NK-92 (cell line): Measurements from ENCODE around the gene GPR84.
"Not testable (repeated sequence)": the region's sequence is repeated elsewhere in the genome, so short reads cannot be mapped to it uniquely, and the experiment has no call there.

Source experiments
- DNase-seq: peaks from one replicate; lab custom pipeline; 2025; ENCODE audit not compliant: unreplicated experiment; lab: John Stamatoyannopoulos, UW

GPR84 gene

DNA sequence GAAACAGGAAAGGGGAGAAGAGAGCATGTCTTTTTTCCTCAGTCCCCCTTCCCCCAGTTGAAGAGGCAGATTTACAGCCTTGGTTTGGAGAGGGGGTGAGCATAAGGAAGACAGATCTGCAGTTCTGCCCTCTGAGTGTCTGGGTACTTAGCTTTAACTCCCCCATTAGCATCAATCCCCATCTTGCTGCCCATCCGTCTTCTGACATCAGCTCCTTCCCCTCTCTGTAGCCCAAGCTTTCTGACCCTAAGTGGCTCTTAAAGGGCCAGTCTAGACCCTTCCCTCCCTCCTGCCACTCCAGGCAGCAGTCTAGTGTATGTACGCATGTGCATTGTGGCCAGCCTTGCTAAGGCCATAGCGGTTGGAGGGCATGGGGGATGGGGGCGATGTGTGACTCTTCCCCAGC lies 7.3 kb downstream of the GPR84 start:
- no peak for DNase-seq

DNA sequence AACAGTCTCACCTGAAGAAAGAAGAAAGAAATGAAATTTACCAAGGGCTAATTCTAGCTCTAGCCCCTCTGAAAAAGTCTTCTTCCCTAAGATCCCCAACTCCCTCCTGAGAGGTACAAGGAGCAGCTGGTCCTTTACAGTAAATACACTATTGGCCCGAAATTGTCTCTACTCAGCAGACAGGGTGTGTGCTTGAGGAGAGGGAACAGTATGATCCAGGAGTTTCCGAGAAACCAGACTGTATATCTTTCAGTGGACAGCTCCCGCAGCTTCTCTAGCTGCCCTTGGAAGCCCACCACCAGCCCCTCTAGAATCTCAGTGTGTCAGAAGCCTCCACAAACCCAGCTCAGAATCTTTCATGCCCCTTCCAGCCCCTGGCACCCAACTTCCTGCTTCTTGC lies 8.1 kb downstream of the GPR84 start:
- no peak for DNase-seq

DNA sequence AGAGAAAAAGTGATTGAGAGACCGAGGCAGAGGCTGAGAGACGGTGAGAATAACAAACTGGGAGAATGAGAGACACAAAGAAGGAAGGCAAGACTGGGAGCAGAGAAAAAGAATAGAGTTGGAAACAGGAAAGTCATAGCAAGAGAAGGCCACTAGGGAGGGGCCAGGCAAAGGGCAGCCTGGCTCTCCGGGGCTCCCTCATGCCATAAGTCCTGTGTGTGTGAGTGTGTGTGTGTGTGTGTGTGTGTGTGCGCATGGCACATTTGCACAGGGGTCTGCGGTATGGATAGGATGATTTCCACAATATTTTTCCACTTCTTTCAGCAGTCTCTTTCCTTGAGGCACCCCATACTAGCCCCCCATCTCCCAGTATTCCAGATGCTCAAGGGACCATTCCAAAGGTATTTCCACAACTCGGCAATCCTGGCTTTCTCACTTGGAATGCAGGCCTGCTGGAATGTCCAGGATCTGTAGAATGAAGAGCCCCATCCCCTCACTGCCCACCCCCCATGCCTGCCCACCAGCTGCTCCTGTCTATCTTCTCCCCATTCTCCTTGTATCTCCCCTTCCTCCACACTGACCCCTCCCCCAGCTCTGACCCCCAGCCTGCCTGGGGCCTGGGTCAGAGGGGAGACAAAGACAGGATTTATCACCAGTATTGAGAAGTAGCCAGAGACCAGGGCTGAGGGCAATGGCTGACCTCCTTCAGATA lies 9.0 kb downstream of the GPR84 start:
- DNase-seq, result no peak

DNA sequence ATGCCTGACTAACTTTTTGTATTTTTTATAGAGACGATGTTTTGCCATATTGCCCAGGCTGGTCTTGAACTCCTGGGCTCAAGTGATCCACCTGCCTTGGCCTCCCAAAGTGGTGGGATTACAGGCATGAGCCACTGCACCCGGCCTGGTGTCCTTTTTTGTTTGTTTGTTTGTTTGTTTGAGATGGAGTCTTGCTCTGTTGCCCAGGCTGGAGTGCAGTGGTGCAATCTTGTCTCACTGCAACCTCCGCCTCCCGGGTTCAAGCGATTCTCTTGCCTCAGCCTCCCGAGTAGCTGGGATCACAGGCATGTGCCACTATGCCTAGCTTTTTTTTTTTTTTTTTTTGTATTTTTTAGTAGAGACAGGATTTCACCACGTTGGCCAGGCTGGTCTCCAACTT lies 10.0 kb downstream of the GPR84 start:
- DNase-seq, result not testable (repeated sequence)

DNA sequence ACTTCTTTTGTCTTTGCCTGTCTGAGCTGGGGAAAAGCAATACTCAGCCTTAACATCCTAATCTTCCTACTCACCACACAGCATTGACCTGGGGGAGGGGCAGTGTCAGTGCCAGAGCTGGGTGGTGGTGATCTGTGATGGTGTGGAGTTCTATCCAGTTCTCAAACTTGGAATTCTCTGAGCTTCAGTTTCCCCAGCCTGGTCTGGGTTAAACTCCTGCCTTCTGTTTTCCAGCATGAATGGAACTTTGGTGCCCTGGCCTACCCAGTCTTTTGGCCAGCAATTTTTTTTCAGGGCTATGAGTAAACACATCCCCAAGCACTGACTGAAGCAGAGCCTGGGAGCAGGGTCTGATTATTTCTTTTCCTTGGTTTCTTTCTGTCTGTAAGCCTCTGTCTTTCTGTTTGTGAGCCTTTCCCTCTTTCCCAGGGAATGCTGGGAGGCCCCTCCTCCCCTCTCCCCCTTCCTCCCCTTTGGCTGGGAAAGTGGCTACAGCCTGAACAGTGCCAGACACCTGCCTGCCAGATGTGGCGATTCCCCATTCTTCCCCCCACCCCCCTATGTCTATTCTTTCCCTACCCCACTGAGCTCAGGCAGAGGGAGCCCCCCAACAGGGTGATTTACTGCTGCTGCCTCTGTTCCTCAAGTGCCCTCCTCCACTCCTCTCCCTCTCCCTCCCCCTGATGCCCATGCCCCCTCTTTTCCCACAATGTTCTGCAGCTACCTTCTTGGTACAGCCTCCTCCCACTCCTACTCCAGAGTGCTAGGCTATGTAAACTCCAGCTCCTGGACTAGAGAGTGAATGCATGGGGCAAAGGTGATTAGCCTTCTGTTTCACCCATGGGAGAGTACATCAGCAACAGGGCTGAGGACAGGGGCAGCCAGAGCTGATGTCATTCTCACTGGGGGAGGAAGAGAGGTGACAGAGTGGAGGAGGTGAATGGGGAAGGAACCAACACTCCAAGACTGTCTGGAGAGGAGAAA lies 11.1 kb downstream of the GPR84 start:
- DNase-seq, result no peak

DNA sequence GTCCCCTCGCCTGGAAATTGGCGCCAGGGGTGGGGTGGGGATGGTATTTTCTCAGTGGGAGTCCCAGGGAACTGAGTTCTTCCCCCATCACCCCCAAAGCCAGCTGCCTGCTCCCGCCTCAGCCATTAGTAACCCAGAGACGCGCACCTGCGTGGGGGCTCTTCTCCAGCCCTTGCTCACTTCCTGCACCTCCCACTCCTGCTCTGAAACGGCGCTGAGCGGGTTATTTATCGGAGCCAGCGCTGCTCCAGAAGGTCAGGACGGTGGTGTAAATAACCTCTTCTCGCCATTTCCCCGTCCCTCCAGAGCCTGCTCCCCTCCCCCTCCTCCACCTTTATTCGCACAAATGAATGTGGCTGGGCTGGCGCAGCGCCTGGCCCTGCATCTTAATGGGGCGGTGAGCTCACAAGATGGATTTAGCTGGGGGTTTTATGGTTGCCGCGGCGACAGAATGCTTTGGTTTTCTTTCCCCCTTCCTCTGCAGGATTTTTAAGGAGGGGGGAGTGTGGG lies 12.2 kb downstream of the GPR84 start:
- no peak for DNase-seq

DNA sequence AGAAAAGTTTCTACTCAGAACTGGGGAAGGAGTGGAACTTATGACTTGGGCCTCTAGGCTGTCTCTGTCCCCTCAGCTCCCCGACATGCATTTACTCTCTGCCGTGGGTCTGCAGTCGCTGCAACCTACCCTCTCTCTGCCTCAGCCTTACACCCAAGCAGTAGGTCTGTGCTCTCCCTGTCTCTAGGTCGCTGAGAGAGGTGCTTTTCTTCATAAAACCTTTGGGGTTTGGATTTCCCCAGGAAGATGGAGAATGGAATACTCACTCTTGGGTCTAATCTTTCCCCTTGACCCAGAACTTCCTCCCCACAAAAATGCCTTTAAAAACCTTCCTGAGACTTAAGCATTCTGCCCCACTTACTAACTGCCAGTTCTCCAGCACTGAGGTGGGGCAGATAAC lies 12.9 kb downstream of the GPR84 start:
- no peak for DNase-seq

DNA sequence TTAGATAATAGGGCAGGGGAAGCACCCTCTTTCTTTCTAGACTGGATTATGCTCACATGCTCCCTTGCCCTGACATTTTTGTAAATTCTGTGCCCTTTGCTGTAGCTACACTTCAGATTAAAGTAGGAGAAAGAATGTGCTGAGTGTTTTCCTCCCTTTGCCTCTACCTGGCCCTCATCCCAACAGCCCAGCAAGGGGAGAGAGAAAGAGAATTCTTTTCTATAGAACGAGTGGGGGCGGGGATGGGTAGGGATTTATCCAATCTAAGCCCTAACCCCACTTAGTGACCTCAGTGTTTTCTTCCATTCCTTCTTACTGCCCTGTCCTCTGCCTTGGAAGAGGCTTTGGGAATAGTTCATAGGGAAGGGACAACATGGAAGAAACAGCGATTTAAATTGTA lies 13.5 kb downstream of the GPR84 start:
- no peak for DNase-seq

DNA sequence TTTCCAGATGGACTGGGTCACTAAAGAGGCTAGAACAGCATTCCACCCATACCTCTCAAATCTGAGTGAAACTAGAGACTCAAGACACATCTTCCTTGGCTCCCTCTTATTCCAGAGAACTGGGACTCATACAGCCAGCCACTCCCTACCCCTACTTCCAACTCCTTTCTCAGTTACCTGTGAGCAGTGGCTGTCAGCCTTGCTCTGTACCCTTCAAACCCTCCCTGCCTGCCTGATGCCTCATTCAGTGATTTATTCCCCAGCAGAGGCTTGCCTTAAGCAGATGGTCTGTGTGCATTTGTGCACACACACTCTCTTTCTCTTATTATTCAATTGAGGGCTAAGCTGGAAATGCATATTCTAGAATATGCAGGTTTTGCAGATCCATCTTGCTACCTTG lies 14.6 kb downstream of the GPR84 start:
- DNase-seq, result no peak

DNA sequence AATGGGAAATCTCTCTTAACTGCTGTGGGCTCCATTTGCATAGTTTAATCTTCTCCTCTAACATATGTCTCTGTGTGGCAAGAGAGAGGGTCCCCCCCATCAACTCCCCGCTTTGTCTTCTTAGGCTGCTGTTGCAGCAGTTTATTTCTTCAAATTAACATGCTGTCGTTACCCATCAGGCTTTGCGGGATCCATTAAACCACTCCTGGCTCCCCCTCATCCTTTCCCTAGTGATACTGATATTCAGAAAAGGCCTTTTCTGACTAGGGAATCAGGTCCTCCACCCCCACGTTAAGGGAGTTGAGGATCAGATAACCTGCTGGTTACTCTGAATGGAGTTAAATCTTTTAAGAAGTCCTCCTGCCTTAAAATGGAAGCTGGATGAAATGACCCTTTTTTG lies 15.2 kb downstream of the GPR84 start:
- DNase-seq, result no peak

DNA sequence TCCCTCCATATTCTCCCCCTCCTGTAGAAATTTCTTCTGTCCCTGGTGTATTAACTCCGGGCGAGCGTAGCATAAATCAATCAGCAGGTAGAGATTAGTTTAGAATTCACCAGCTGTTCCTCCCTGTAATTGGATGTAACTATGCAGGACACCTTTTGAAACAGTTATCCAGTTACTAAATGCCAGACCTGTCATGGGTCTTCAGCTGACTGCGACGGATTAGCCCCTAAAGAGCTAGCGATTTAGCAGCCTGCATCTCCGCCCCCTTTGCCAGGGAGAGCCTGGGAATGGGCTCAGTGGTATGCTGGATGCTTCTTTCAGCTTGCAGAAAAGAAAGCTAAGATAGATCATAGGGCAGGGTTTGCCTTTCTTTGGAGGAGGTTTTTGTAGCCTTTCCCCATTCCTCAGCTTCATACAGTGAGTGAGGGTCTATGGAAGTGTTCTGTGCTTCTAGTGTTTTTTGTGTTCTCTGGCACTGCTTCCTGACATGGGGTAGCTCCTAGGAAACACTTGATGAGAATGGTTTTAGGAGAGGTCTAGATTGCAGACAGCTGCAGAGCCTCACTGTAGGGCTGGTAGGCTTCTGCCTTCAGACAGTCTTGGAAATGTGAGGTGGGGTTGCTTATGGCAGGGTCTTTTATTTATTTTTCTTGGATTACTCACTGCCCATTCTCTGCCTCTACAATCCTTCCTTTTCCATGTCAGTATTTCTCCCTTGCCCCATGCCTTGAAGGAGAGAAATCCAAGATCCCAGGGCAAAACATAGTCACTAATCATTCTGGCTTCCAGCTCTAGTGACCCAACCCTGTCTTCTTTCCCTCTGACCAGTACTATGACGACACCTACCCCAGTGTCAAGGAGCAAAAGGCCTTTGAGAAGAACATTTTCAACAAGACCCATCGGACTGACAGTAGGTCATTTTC lies 22.6 kb downstream of the GPR84 start:
- no peak for DNase-seq

DNA sequence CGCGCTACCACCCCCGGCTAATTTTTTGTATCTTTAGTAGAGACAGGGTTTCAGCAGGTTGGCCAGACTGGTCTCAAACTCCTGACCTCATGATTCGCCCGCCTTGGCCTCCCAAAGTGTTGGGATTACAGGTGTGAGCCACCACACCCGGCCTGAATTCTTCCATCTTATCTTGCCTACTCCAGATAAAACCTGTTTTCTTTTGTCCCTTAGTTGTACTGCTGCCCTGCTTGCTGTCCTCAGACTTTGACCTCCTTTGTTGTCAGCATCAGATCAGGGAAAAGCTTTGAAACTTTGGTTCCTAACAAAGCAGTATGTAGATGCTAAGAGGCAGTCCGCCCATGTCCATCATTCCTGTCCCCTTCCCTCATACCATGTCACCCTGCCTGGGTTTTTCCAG lies 23.4 kb downstream of the GPR84 start:
- no peak for DNase-seq

DNA sequence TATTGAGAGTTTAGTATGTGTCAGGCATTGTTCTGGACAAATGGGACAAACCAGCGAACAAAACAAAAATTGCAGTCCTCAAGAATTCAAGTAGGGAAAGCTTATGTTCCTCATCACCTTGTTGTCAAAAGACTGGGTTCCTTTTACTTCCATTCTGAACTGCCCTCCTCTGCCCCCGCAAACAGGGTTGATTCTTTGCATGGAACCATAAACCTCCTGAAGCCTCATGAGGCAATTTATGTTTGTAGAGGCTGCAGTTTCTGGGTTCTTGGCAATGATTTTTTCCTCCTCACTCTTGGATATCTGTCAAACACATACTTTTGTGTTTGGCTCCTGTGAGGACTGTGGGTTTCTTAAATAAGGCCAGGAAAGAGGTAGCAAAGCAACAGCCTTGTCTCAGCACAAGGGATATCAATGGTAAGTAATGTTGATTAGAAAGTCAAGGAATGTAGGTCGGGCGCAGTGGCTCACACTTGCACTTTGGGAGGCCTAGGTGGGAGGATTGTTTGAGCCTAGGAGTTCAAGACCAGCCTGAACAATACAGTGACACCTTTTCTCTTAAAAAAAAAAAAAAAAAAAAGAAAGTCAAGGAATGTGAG lies 25.5 kb downstream of the GPR84 start:
- no peak for DNase-seq

DNA sequence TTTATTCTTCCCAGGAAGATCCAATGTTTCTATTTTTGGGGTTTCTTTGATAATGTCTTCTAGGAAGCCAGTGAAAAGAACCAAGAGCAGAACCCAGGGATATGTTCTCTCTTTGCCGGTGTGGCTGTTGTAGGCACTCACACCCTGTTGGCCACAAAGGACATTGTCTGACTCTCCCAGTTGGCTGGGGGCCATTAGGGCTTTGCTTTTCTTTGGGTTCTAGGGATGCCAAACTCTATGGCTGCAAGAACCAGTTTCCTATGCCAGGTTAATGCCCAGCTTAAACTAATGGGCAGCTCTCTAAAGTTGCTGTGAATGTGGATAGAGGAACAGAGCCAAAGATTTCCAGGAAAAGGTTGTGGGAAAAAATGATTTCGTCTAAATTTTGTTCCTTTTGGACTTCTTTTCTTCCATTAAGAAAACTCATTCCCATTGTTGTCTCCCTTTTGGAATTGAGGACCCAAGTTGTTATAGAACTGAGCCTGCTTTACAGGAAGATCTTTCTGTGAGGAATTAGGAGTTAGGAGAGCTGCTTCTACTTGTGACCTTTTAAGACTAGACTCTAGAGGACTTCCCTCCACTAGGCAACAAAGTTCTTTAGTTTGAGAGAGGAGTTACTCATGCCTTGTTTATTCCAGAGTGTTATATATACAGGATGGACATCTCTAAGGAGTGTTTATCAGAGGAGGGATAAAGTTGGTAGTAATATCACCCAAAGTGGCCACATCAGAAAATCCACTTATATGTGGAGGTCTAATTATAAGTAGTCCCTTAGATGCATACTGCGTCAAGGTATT lies 26.2 kb downstream of the GPR84 start:
- DNase-seq, result no peak

DNA sequence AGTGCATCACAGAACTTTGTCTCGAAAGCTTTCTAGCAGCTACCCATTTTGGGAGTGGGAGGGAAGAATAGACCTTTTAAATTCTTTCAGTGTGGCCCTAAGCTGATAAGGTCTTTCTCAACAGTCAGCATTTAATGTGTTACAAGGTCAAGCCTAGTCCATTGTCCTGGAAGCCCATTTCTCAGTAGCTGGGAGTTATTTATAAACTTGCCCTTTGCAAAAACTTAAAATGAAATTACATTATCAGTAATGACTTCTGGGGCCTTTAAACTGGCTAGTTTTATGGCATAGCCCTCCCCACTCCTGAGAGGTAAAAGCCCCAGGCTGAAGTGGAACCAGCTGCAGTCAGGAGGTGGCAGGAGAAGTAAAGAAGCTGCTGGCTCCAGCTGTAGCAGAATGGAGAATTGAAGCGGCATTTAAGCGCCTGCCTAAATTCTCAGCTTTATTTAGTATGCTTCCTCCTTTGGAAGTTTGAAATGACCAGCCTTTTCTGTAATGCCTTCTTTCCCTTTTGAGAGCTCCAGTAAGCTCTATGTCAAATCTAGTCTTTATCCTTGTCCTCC lies 26.9 kb downstream of the GPR84 start:
- DNase-seq, result no peak

DNA sequence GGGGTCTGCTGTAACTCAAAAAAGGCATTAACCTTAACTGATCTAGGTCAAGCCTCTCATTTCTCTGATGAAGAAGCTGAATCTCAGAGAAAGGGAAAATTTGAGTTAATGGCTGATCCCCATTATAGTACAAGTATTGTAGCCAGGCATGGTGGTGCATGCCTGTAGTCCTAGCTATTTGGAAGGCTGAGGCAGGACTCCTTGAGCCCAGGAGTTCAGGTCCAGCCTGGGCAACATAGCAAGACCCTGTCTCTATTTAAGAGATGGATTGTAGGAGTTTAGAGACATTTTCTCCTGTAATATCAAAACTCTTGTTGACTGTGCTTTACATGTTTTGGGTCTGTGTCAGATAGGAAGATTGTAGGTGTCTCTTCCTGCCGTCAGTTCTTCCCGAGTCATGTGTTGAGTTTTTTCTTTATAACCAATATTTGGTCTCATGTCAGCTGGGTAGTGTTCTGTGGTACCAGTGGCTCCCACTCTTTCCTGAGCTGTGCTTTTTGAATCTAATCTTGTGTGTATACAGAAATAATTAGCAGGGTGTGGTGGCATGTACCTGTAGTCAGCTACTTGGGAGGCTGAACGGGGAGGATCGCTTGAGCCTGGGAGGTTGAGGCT lies 30.8 kb downstream of the GPR84 start:
- DNase-seq, result no peak

DNA sequence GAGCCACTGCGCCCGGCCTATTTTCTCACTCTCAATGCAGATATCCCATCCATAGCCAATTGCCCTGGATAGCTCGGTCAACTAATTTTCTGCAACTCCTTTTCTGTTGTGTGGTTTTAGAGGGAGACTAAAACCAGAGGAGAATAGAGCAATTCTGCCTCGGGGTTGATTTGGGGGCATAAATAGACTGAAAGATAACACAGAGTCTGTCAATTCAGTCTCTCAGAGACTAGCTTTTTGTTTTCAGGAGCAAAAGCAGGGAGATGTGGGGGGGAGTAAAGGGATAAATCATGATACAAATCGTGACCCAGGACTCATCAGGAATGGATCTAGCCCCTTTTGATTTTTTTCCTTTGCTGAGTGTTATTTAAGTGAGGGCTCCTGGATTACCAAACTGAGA lies 32.8 kb downstream of the GPR84 start:
- DNase-seq, result no peak

DNA sequence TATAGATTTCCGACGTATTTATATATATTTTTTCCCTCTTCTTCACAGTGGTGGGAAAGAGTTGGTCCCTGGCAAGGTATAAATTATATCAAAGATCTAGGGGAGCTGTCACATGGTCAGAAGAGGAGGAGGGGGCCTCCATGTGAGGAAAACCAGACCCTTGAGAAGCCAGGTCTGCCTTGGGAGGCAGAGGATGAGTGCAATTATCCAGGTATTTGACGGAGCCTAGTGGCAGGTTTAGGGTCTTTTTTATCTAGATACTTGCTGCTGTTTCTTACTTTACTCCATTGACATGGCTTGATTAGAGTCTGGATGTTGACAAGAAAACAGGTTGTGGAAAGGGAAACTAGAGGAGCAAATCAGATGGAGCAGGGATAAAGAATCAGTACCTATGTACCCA lies 33.8 kb downstream of the GPR84 start:
- no peak for DNase-seq

DNA sequence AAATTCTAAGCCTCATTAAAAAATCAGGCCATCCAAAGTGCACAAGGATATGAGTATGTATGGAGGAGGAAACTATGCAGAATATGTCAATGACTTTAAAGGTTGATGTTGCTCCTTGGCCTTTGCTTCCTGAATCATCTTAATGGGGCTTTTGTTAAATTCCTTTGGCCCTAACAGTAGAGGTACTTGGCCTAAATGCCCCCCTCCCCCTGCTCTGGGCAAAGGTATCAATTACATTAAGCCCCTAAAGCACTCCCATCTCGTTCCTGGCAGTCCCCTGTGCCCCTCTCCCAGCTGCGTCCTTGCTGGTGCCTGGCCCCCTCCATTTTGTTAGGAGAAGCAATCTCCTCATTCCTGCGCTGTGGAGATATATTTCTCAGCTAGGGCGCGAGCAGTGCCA lies 34.5 kb downstream of the GPR84 start:
- DNase-seq, result no peak
